Nephron (organoid): ENCODE results near the gene AMACR.

ENCODE experiments used
- H3K27ac Mint-ChIP-seq, 3 experiments: 2 replicates each; pipeline ENCODE4 v1.8.0; 2020; ENCODE audit warnings: mixed read lengths in 3 of 3, mild to moderate bottlenecking in 2 of 3, moderate library complexity in 1 of 3
- H3K27me3 Mint-ChIP-seq: 2 replicates; pipeline ENCODE4 v1.8.0; 2021; ENCODE audit warnings: low read depth, mild to moderate bottlenecking, moderate library complexity, mixed read lengths
- H3K36me3 Mint-ChIP-seq: 2 replicates; pipeline ENCODE4 v1.8.0; 2020; ENCODE audit warnings: low read depth, mixed read lengths
- H3K4me1 Mint-ChIP-seq: 2 replicates; pipeline ENCODE4 v1.8.0; 2020; ENCODE audit warnings: mixed read lengths
- H3K4me3 Mint-ChIP-seq, 3 experiments: 2 replicates each; pipeline ENCODE4 v1.8.0; 2020; ENCODE audit warnings: mild to moderate bottlenecking in 3 of 3, mixed read lengths in 3 of 3, moderate library complexity in 2 of 3
- H3K9me3 Mint-ChIP-seq: 2 replicates; pipeline ENCODE4 v1.8.0; 2020; ENCODE audit warnings: mixed read lengths
- TF ChIP-seq, protein P1 (sequence below), 3 experiments: fragments of 200-600 bp; sonication (generic); IDR thresholded peaks; one replicate each; pipeline ENCODE4 v1.5.0; 2021; ENCODE audit warnings: antibody characterized with exemption in 3 of 3; ENCODE audit not compliant: unreplicated experiment in 3 of 3

The AMACR gene

GRCh38 chr5:34026089-34026761 lies 18.4 kb upstream of the AMACR start:
- Mint-ChIP-seq H3K4me3 (no peak overlapping the region), H3K4me1 (no peaks in the 10 kb centered on the region), H3K27ac (peak overlapping the region in 1 of 3 experiments; percentile 77), H3K27me3 (no peaks in the 10 kb centered on the region), H3K36me3 (peaks cover 46% of the 10 kb centered on the region), H3K9me3 (no peaks in the 10 kb centered on the region)
- TF ChIP-seq, protein P1, sequence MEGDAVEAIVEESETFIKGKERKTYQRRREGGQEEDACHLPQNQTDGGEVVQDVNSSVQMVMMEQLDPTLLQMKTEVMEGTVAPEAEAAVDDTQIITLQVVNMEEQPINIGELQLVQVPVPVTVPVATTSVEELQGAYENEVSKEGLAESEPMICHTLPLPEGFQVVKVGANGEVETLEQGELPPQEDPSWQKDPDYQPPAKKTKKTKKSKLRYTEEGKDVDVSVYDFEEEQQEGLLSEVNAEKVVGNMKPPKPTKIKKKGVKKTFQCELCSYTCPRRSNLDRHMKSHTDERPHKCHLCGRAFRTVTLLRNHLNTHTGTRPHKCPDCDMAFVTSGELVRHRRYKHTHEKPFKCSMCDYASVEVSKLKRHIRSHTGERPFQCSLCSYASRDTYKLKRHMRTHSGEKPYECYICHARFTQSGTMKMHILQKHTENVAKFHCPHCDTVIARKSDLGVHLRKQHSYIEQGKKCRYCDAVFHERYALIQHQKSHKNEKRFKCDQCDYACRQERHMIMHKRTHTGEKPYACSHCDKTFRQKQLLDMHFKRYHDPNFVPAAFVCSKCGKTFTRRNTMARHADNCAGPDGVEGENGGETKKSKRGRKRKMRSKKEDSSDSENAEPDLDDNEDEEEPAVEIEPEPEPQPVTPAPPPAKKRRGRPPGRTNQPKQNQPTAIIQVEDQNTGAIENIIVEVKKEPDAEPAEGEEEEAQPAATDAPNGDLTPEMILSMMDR (IDR thresholded peaks at IDR 0.05; ENCODE audit: unreplicated experiment in 3 of 3): no peak

GRCh38 chr5:34022121-34022705 lies 14.4 kb upstream of the AMACR start:
- Mint-ChIP-seq H3K27ac (no peak overlapping the region), H3K36me3 (peaks cover 55% of the 10 kb centered on the region), H3K4me3 (no peak overlapping the region), H3K27me3 (no peaks in the 10 kb centered on the region), H3K4me1 (no peaks in the 10 kb centered on the region), H3K9me3 (no peaks in the 10 kb centered on the region)
- TF ChIP-seq, protein P1 (IDR thresholded peaks at IDR 0.05; ENCODE audit: unreplicated experiment in 3 of 3): no peak

DNA sequence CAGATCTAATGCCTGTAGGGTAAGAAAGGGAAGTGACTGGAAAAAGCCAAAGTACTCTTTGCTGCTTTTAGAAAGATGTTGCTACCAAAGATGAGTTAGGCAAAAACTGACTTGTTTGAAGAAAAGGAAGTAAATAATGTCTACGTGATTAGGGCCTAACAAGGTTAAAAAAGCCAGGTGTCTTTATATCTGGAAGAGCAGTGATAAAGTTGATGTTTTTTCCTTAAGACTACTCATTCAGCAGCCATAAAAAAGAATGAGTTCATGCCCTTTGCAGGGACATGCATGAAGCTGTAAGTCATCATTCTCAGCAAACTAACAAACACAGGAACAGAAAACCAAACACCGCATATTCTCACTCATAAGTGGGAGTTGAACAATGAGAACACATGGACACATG lies 13.5 kb upstream of the AMACR start:
- Mint-ChIP-seq H3K4me3 (no peak overlapping the region), H3K27me3 (no peaks in the 10 kb centered on the region), H3K27ac (no peak overlapping the region), H3K4me1 (no peaks in the 10 kb centered on the region), H3K9me3 (no peaks in the 10 kb centered on the region), H3K36me3 (peaks cover 56% of the 10 kb centered on the region)
- TF ChIP-seq, protein P1 (IDR thresholded peaks at IDR 0.05; ENCODE audit: unreplicated experiment in 3 of 3): no peak

DNA sequence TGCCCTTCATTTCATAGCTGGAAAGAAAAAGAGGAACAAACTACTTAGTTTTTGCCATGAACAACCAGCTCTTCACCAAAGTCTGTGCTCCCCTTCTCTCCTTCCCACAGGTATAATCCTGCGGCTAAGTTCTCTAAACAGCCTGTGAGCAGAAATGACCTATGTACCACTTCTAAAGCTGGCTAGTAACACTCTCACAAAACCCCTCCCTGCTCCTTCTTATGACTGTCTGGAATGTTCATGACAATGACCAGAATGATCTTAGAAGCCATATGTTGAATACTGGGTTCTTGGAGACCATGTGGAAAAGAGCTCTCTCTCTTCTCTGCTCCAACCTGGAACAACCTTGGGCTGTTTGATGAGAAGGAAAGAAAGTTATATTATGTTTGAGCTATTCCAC lies 12.9 kb upstream of the AMACR start:
- H3K9me3 Mint-ChIP-seq: no peaks in the 10 kb centered on the region
- H3K27me3 Mint-ChIP-seq: no peaks in the 10 kb centered on the region
- TF ChIP-seq, protein P1 (IDR thresholded peaks at IDR 0.05; ENCODE audit: unreplicated experiment in 3 of 3): no peak
- no peaks in the 10 kb centered on the region for H3K4me1 Mint-ChIP-seq
- H3K4me3 Mint-ChIP-seq: no peak overlapping the region
- H3K36me3 Mint-ChIP-seq: peaks cover 50% of the 10 kb centered on the region
- H3K27ac Mint-ChIP-seq: peak overlapping the region in 1 of 3 experiments; percentile 71

DNA sequence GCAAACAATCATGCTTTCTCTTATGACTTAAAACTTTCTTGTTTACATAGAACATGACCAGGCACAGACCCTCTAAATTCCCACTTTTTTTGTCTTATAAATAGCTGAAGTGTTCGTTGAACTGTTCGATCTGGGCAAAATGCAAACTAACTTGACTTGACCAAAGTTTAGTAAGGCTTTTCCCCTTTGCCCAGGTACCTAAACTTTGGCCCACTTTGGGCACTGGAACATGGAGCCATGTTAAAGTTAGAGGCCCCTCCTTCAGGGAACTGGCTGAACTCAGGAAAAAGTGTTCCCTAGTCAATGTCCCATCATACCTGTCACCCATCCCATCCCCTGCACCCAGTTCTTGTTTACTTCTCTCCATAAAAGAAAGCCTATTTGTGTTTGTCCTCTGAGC lies 9.4 kb upstream of the AMACR start:
- Mint-ChIP-seq H3K9me3 (no peaks in the 10 kb centered on the region), H3K4me1 (peaks cover 9% of the 10 kb centered on the region), H3K27ac (peak overlapping the region; percentile 2 to 34 (median 14)), H3K36me3 (peaks cover 33% of the 10 kb centered on the region), H3K27me3 (no peaks in the 10 kb centered on the region), H3K4me3 (no peak overlapping the region)
- TF ChIP-seq, protein P1 (IDR thresholded peaks at IDR 0.05; ENCODE audit: unreplicated experiment in 3 of 3): no peak

GRCh38 chr5:34016750-34017149 lies 8.9 kb upstream of the AMACR start:
- Mint-ChIP-seq H3K4me1 (peaks cover 13% of the 10 kb centered on the region), H3K36me3 (peaks cover 29% of the 10 kb centered on the region), H3K27me3 (no peaks in the 10 kb centered on the region), H3K27ac (peak overlapping the region; percentile 2 to 23 (median 14)), H3K4me3 (no peak overlapping the region), H3K9me3 (no peaks in the 10 kb centered on the region)
- TF ChIP-seq, protein P1 (IDR thresholded peaks at IDR 0.05; ENCODE audit: unreplicated experiment in 3 of 3): no peak
